GM18873 (cell line): ENCODE data around the gene NEURL1.
A peak's percentile ranks its signal among the peaks of the same experiment; 100 is the strongest.

Experiments used
- ATAC-seq: cut with Tn5 transposase; IDR thresholded peaks from one replicate; pipeline ENCODE4 v1.9.1; 2021; ENCODE audit warnings: mild to moderate bottlenecking, moderate library complexity, moderate number of reproducible peaks; ENCODE audit not compliant: unreplicated experiment, low FRiP score

The NEURL1 gene

DNA sequence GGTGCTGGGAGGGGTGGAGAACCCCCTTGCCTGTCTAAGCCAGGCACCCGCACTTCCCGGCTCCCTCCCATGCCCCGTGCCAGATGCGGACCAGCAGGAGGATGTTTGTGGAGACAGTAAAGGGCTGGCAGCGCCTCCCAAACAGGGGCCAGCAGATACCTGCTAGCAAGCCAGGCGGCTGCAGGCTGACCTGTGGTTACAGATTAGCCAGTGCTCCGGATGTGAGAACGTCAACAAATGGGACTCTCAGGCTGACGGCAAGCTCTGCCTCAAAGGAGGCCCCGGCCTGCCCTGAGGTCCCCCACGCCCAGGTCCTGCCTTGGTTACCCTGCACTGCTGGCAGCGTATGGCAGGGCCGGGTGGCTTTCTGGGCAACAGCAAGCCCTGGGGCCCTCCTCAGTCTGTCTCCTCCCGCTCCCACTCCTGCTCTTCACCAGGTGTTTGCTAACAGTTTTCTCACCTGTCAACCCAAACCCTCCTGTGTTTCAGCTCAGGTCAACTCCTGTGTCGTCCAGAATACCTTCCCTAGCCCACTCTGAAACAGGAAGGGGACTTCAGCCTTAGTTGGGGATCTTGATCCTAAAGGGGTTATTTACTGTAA, 85.4 kb downstream of the NEURL1 start:
- ATAC-seq = peak; percentile 84

DNA sequence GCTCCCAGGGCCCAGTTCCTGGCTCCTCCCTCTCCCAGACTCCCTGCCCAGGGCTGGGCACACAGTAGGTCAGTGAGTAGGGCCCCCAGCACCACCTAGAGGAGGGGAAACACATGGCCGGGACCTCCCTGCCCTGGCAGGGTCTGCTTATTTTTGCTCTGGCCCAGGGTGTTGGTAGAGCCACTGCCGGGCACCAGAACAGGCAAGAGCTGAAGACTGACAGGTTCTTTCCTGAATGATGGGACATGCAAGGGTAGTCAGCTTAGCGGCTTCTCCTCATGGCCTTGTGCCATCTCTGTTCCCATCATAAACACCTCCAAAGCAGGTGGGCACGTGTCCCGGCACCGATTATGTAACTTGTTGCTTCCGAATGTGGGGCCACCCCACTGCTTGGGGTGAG, 86.5 kb downstream of the NEURL1 start:
- ATAC-seq = no peak

DNA sequence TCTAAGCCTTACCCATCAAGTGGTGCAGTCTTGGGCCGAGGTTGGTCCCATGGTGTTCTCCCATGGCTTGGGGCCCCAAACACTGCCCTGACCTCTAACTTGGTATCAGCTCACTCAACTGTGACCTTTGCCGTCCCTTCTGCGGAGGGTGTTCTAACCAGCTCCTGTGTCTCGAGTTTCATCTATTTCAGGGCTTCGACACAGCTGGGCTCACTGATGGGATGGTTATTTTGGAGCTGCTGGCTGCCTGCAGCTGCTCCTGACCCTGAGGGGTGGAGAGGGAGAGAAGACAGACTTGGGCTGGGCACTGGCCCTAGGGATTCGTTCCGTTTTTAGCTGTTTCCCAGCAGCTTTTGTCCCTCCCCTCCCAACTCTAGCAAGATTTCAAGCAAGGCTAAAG, 86.9 kb downstream of the NEURL1 start:
- no peak for ATAC-seq

DNA sequence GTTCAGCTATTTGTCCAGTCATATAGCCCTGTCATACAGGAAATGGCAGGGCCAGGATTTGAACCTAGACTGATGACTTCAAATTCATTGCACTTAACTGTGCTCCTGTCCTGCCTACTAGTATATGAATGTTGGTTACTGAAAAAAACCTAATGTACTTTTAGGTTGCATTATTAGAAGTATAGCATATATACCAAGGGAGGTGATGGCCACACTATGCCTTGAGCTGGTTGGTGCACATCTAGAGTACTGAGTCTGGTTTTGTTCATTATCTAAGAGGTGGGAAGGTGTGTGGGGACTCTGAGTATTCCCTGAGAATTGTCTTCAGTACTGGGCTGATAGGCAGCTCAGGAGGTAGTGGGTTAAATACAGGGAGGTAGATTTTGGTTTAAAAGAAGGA, 88.0 kb downstream of the NEURL1 start:
- ATAC-seq = no peak

DNA sequence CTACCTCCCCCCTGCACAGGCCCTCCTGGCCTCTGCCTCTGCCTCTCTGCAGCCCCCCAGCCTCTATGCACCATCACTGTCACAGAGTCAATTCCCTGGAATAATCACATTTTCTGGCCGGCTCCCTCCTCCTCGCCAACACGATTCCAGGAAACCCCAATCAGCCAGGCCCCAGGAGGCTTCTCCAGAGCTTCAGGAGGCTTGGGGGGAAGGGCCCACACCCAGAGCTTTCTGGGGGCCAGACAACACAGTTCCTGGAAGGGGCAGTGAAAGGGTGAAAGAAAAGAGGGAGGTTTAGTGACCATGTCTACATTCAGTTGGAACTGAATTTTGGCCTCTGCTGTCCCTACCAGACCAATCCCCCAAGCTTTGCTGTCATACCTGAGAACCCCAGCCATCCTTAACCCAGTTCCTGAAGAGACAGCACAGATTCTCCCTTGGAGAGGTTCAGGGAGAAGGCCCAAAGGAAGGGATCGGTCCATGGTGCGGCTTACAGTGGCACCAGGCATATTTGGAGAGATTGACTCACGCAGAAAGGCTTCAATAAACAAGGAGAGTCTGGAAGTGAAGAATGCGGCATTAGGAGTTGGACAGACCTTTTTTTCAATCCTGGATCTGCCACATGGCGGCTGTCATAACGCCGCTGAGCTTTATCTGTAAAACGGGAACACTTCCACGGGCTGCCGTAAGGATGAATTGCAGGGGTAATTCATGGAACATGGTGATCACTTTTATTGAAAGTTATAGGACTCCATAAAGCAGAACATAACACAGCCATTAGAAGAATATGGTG, 89.0 kb downstream of the NEURL1 start:
- ATAC-seq = no peak

DNA sequence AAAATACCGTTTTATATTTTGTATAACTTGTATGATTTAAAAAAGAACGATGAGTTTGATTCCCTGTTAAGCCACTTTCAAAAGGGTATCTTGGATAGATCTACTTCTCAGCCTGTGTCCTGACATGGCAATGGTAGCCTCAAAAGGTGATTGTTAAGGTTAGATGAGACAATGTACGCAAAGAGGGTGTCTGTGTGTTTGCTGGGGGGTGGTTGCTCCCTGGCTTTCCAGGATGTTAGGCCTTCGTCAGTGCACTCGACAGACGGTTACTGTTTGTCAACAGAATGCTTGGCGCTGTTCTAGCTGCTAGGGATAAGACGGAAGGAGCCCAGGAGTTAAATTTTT, 90.3 kb downstream of the NEURL1 start:
- ATAC-seq = no peak

DNA sequence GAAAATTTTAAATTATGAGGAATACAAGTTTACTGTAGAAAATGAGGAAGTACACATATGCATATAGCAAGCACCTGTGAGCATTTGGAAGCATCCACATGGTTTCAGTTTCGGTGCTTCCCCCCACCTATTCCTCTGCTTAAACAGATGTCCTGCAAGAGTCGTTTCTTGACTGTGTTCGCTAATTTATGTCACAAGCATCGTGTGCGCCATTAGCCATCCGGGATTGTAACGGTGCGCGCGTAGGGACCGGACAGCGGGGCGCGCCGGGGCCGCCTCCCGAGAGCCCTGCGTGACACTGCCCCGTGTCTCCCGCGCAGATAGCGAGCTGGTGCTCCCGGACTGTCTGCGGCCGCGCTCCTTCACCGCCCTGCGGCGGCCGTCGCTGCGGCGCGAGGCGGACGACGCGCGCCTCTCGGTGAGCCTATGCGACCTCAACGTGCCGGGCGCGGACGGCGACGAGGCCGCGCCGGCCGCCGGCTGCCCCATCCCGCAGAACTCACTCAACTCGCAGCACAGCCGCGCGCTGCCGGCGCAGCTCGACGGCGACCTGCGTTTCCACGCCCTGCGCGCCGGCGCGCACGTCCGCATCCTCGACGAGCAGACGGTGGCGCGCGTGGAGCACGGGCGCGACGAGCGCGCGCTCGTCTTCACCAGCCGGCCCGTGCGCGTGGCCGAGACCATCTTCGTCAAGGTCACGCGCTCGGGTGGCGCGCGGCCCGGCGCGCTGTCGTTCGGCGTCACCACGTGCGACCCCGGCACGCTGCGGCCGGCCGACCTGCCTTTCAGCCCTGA, 90.9 kb downstream of the NEURL1 start:
- no peak for ATAC-seq

DNA sequence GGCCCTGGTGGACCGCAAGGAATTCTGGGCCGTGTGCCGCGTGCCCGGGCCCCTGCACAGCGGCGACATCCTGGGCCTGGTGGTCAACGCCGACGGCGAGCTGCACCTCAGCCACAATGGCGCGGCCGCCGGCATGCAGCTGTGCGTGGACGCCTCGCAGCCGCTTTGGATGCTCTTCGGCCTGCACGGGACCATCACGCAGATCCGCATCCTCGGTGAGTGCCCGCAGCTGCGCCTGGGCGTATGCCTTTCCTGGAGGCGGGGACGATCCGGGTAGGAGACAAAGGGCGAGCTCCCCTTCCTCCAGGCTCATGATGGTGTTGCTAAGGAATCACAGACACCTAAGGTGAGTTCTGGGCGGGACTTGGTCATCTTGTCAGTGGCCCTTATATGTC, 91.5 kb downstream of the NEURL1 start:
- ATAC-seq = no peak

DNA sequence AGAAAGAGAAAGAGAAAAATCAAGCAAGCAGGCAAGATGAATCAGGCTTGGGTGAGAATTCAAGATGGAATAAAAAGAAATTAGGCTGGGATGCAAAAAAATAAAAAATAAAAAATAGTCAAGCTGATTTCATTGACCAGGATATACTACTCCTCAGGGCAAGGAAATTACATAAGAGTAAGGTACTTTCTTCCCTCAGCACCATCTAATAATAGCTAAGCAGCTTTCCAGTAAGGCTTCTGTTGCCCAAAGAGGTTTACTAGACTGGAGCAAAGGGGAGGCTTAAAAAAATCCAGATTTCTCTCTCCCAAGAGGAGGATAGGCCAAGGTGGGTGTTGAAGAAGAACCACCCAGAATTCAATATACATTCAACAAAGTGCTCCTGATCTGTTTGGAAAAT, 93.6 kb downstream of the NEURL1 start:
- no peak for ATAC-seq

DNA sequence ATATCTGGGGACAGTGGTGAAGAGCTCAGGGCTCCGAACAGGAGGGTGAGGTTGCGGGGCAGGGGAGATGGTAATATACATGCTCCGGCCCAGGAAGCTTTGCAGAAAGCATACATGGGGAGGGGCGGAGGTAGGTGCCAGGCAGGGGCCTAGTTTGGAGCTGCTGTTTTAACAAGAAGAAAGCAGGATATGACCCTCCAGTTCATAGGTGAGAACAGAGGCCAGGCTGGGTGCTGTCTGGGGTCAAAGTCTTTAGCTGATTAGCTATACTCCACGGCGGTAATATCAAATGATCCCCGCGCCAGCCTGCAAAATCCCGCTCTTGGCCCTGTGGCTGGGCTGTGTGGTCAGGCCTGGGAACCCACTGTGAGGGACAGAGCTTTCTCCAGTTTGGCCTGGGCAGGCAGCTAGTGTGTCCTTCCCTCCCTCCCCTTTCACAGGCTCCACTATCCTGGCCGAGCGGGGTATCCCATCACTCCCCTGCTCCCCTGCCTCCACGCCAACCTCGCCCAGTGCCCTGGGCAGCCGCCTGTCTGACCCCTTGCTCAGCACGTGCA, 95.6 kb downstream of the NEURL1 start:
- no peak for ATAC-seq

DNA sequence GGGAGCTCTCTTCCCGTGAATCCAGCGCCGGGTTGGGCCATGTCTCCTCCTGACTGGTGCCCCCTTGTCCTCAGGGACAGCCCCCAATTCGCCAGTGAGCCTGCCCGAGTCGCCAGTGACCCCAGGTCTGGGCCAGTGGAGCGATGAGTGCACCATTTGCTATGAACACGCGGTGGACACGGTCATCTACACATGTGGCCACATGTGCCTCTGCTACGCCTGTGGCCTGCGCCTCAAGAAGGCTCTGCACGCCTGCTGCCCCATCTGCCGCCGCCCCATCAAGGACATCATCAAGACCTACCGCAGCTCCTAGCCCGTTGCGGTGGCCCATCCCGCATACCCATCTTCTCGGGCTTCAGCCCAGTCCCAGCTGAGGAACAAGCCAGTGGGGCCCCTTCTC, 96.6 kb downstream of the NEURL1 start:
- ATAC-seq = no peak

DNA sequence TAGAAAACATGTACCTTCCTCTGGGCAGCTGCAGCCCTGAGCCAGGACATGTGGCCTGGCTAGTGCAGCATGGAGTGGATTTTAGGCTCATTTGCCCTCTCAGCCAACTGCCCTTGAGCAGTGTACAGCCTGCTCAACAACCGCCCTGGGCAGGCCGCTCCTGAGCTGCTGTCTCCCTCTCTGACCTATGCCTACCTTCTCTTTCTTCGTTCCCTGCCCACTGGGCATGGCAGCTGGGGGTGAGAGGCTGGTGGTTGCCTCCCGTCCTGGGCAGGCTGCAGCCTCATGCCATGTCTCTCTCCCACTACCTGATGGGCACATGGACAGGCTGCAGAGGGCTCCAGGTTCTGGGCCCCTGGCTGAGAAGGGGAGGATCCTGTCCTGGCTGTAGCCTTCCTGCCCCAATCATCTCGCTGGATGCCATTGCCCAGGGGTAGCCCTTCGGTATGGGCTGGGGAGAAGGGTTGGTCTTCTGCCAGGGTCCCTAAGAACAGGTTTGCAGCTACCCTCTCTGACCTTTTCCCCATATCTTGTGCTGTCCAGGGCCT, 97.3 kb downstream of the NEURL1 start:
- no peak for ATAC-seq

DNA sequence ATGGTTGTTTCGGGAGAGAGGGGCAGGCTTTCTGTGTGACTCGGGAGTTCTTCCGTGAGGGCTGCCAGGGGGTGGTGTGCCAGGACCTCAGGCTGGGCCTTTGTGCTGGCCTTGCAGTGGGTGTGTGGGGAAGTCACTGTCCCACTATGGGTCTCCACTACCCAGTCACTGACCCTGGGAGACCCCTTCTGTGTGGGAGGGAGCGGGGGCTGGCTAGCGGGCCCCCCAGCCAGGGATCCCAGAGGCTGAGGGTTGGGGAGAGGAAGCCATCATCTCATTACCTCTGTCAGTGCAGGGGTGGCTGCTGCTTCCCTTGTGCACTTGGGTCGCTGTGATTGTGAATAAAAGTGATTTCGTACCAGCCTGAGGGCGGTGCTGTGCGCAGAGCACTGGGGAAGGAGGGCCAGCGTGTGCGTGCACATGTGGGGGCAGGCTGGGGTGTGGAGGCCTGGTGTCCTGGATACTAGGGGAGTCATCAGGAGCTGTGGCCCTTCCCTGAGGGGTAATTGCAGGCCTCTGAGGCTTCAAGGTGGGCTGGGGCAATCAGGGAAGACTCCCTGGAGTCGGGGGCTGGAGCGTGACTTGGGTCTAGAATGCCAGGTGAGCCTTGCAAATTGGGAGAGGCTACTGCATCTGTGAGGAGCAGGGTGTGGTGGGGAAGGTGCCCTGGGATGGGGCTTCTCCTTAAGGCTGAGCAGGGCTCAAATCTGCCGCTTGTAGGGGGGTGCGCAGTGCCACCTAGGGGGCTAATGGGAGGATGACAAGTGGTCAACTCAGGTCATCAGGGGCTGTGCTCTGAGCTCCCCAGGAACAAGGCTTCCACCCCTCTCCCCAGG, 98.9 kb downstream of the NEURL1 start:
- no peak for ATAC-seq

DNA sequence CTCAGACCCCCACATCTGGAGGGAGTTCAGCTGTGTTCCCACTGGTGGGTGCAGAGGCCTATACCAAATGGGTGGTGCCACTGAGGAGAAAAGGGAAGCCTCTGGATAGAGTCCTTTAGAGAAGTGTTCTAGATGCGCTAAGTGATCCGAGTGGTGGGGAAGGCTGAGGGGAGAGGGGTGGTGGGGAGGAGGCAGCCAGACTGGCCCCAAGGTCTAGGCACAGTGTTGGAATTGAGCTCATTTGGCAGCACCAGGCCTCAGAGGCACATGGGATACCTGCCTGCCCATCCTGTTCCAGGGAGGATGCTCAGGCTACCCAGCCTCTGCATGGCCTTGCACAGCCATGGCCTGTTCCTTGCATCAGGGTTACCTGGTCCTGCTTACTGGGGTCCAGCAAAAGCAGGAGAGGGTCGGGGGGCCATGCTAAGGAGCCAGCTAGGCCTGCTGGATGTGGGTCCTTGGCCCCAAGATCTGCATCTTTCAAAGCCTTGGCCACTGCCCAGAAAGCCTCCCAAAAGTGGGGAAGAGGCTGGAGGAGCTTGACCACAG, 99.6 kb downstream of the NEURL1 start:
- ATAC-seq = no peak

DNA sequence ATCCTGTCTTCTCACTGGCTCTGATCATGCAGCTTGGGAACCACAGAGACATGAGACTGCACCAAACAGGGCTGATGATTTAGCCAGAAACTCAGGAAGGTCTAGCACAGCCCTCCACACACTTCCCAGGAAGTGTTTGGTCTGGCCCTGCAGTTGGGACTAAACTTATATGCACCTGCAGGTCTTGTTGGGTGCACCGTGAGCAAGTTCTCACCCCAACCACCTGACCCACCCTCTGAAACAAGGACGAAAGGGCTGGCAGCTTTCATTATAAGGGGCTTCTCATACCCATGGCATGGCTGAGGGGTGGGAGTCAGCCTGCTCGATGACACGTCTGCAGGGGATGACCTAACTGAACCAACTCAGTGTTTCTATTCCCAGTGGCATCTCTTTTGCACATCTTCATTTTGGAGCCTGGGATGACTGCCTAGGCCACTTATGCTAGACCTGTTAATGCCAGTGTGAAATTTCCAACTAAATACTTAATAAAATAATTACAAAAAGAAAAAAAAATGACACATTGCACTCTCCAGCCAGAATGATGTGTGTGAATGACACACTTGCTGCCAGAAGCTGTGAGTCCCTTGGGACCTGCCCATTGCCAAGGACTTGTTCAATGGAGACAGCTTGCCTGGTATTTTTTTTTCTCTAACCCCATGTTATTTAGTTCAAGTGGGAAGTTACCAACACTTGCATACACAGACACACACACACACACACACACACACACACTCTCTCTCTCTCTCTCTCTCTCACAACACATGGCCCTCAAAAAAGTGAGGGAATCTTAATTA, 102.6 kb downstream of the NEURL1 start:
- no peak for ATAC-seq

DNA sequence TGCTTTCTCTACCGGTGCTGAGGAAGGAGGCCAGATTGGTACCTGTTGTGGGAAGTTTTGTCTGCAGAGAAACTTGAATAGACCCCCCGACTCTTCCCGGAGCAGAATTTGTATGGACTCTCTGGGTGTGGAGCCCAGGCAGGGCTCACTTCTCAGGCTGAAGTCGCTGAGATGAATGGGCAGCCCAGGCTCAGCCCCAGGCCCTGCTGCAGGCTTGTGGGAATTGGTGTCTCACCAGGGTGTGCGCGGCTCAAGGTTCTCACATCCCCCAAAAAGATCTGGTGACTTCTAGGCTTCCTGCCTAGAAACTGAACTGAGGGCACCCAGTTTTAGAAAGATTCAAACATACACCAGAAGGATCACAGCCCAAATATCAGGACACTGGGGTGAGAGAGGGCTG, 103.5 kb downstream of the NEURL1 start:
- no peak for ATAC-seq

DNA sequence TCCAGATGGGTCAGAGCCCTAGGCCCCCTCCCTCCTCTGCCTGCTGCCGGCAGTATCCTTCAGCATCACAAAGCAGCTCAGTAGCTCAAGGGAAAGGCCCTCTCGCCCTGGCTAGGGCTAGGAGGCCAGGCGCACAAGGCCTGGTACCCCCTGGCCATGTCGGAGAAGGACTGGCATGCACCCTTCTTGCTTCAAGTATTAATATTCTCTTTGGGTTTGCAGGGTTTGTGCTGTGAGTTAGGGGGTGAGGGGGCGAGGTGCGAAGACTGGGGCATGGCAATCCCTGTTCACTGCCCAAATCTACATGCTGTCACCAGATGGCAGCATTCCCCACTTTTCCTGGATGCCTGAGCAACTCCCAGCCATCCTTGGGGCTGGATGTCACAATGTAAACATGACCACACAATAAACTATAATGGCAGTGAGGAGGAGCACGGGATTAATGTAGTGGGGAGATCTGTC, 105.2 kb downstream of the NEURL1 start:
- ATAC-seq = no peak

DNA sequence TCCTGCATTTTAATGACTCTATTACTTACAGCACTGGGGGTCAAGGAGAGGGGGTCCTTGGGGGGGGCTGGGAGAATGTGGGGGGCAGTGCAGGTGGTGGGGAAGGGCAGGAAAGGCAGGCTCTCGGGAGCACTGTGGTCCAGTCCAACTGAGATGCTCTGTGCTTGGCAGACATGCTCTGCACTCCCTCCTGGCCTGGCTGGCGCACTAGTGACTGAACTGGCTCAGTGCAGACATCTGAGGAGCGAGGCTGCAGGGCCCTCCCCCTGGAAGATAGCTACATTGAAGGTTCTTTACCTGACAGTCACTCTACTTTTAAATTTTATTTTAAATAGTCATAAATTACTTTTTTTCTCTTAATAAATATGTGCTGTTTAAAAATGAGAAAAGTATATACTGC, 105.7 kb downstream of the NEURL1 start:
- no peak for ATAC-seq

DNA sequence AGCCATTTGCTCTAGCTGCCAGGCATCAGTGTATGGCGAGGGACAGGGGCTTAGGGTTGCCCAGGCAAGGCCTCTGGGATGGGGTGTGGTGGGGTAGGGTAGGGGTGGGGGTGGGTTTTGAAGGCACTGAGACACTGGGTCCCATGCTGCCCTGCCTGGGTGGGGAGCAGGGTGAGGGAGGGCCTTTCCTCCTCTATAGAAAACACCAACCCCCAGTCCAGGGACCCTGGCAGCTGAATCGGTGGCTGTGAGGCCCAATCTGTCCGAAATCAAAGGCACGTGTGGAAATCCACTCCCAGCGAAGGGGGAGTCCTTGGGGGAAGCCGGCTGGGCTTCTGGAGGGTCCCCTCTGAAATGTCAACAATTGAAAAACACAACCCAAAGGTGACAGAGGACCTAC, 106.4 kb downstream of the NEURL1 start:
- ATAC-seq = no peak
